GM12872 (cell line): Measurements from ENCODE around the gene PAX7.

Experiments used
- TF ChIP-seq, protein P1 (sequence below): IDR thresholded peaks from 3 replicates; pipeline ENCODE4 v1.5.1; 2011; ENCODE audit warnings: low read depth, mild to moderate bottlenecking, low read length, moderate library complexity; ENCODE audit not compliant: insufficient read depth

The PAX7 gene

DNA sequence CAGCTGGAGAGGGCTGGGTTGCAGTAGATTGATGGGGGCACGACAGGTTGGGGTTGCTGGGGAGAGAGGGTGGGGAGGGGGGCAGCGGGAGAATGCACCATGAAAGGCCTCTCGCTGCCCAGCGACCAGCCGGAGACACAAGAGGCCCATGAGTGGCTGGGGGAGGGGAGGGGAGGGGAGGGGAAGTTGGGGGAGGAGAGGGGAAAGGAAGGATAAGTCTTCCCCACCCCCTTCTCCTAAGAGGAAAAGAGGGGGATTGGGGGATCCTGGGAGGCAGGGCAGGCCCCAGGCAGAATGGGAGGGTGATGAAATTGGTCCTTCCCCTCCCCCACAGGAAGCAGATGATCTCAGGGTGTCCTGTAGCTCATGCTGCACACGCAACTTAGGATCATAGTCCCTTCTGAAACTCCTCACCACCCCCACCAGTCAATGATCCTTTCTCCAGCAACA lies 45.7 kb downstream of the PAX7 start:
- TF ChIP-seq, protein P1, sequence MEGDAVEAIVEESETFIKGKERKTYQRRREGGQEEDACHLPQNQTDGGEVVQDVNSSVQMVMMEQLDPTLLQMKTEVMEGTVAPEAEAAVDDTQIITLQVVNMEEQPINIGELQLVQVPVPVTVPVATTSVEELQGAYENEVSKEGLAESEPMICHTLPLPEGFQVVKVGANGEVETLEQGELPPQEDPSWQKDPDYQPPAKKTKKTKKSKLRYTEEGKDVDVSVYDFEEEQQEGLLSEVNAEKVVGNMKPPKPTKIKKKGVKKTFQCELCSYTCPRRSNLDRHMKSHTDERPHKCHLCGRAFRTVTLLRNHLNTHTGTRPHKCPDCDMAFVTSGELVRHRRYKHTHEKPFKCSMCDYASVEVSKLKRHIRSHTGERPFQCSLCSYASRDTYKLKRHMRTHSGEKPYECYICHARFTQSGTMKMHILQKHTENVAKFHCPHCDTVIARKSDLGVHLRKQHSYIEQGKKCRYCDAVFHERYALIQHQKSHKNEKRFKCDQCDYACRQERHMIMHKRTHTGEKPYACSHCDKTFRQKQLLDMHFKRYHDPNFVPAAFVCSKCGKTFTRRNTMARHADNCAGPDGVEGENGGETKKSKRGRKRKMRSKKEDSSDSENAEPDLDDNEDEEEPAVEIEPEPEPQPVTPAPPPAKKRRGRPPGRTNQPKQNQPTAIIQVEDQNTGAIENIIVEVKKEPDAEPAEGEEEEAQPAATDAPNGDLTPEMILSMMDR, result no peak

DNA sequence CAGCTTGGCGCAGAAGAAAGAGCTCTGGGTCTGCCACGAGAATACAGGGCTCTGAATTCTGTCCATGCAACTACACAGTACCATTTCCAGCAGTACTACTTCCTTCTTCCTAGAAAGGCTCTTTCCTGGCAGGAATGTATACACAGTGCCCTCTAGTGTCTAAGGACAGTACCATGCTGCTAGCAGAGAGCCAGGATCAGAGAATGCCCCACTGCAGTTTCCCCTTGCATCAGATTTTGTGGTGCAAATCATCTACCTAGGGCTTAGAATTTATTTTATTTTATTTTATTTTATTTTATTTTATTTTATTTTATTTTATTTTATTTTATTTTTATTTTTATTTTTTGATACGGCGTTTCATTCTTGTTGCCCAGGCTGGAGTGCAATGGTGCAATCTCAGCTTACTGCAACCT lies 50.8 kb downstream of the PAX7 start:
- TF ChIP-seq, protein P1, result peak; percentile 81

DNA sequence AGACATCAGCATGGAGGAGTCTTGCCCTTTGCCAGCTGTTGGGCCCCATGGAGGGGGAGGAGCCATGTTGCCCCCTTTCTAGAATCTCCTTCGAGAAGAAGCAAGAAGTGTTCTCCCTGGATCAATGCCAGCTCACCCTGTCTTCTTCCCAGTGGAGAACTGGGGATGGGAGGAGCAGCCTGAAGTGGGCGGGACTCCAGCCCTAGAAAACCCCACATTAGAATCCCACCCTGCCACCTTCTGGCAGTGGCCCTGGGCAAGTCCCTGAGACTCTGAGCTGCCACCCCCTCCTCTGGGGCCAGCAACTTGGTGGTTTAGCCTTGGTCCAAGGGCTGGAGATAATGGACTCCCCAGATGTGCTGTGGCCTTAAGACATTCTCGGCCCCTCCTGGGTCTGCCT lies 51.7 kb downstream of the PAX7 start:
- TF ChIP-seq, protein P1, result no peak

GRCh38 chr1:18684303-18684702 lies 53.7 kb downstream of the PAX7 start:
- TF ChIP-seq, protein P1, result no peak

DNA sequence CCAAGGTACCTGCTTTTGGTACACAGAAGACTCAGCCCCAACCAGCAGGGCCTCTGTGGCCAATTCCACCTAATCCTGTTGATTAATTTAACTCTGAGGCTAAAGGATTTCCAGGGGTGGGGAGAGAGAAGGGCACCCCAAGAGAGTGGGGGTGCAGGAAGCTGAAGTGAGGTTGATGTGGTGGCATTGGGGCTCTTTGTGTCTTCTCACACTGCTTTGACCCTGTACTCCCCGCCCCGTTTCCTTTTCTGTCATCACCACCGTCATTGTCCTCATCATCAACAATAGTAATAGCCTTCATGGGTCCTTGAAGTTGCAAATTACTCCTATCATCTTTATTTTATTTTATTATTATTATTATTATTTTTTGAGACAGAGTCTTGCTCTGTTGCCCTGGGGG lies 55.9 kb downstream of the PAX7 start:
- TF ChIP-seq, protein P1, result no peak

DNA sequence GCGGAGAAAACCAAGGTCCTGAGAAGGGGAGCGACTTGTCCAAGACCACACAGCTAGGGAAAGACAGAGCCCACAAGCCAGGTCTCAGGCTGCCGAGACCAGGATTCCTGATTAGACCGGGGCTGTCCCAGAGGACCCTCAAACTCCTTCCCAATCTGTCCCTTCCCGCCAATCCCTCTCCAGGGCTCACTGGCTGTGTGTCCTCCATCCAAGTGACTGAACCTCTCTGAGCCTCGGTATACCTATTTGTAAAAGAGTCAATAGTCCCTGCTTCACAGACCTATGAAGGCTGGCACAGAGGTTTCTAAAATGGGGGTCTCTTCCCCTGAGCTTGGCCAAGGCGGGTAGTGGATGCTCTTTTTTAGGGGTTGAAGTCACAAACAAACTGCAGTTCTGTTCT lies 56.6 kb downstream of the PAX7 start:
- TF ChIP-seq, protein P1, result no peak

- TF ChIP-seq, protein P1, result no peak
Observed at GRCh38 chr1:18691648-18692047, 61.0 kb downstream of the PAX7 start.
